ENCODE measurements around the gene SMNDC1. TPM values are rescaled to one million over a fixed set of nuclear protein-coding genes. Genes with fewer than 3 reads are reported as not detected.

The SMNDC1 gene
- total and polyA plus RNA-seq, 2 donors from 2014 or later = 12.4 to 28.6 TPM

GRCh38 chr10:110321869-110322620, 17.3 kb upstream of the SMNDC1 start:
- no peak for TF ChIP-seq CTCF (IDR thresholded peaks at IDR 0.05; ENCODE audit: borderline replicate concordance, extremely low read depth, insufficient read depth)
- intact Hi-C loops (cut with DNase I) = no loop called here
- no peak overlapping the region for H3K27ac ChIP-seq (ENCODE audit: low read depth in 2 of 2, low read length in 2 of 2)
- FAIRE-seq (no peak), DNase-seq (no peak)
- H3K9ac ChIP-seq (ENCODE audit: low read length in 3 of 3) = no peak overlapping the region
- H3K4me1 ChIP-seq (ENCODE audit: control insufficient read depth in 2 of 3, insufficient read depth in 2 of 3, low read depth in 1 of 3, low read length in 3 of 3) = no peaks in the 10 kb centered on the region
- H3K9me3 ChIP-seq (ENCODE audit: control insufficient read depth in 2 of 3, insufficient read depth in 1 of 3, low read length in 3 of 3) = no peaks in the 10 kb centered on the region
- no peaks in the 10 kb centered on the region for H3K27me3 ChIP-seq (ENCODE audit: control insufficient read depth, insufficient read depth, low read length)
- H3K4me3 ChIP-seq (ENCODE audit: low read length in 3 of 3) = no peak overlapping the region
- H3K36me3 ChIP-seq (ENCODE audit: control insufficient read depth in 2 of 3, insufficient read depth in 3 of 3, low read length in 3 of 3) = no peaks in the 10 kb centered on the region

GRCh38 chr10:110317866-110318850, 13.4 kb upstream of the SMNDC1 start:
- Histone ChIP-seq H3K36me3 (ENCODE audit: control insufficient read depth in 2 of 3, insufficient read depth in 3 of 3, low read length in 3 of 3) (no peaks in the 10 kb centered on the region), H3K4me1 (ENCODE audit: control insufficient read depth in 2 of 3, insufficient read depth in 2 of 3, low read depth in 1 of 3, low read length in 3 of 3) (no peaks in the 10 kb centered on the region), H3K27me3 (ENCODE audit: control insufficient read depth, insufficient read depth, low read length) (no peaks in the 10 kb centered on the region), H3K9ac (ENCODE audit: low read length in 3 of 3) (no peak overlapping the region), H3K4me3 (ENCODE audit: low read length in 3 of 3) (no peak overlapping the region), H3K9me3 (ENCODE audit: control insufficient read depth in 2 of 3, insufficient read depth in 1 of 3, low read length in 3 of 3) (no peaks in the 10 kb centered on the region), H3K27ac (ENCODE audit: low read depth in 2 of 2, low read length in 2 of 2) (no peak overlapping the region)
- DNase-seq = no peak
- no peak for TF ChIP-seq CTCF (IDR thresholded peaks at IDR 0.05; ENCODE audit: borderline replicate concordance, extremely low read depth, insufficient read depth)
- FAIRE-seq = no peak
- intact Hi-C loops (cut with DNase I) = no loop called here

- no peak overlapping the region for H3K9ac ChIP-seq (ENCODE audit: low read length in 3 of 3)
- no peak overlapping the region for H3K27ac ChIP-seq (ENCODE audit: low read depth in 2 of 2, low read length in 2 of 2)
- intact Hi-C loops (cut with DNase I) = loop anchor here (5.0 kb wide), 1 partner anchor 234 kb away; no protein-coding TSS in a partner anchor
- no peaks in the 10 kb centered on the region for H3K27me3 ChIP-seq (ENCODE audit: control insufficient read depth, insufficient read depth, low read length)
- H3K9me3 ChIP-seq (ENCODE audit: control insufficient read depth in 2 of 3, insufficient read depth in 1 of 3, low read length in 3 of 3) = no peaks in the 10 kb centered on the region
- no peaks in the 10 kb centered on the region for H3K4me1 ChIP-seq (ENCODE audit: control insufficient read depth in 2 of 3, insufficient read depth in 2 of 3, low read depth in 1 of 3, low read length in 3 of 3)
- no peak overlapping the region for H3K4me3 ChIP-seq (ENCODE audit: low read length in 3 of 3)
- no peak for FAIRE-seq
- no peaks in the 10 kb centered on the region for H3K36me3 ChIP-seq (ENCODE audit: control insufficient read depth in 2 of 3, insufficient read depth in 3 of 3, low read length in 3 of 3)
- no peak for TF ChIP-seq CTCF (IDR thresholded peaks at IDR 0.05; ENCODE audit: borderline replicate concordance, extremely low read depth, insufficient read depth)
- DNase-seq = no peak
Measured at GRCh38 chr10:110313674-110314073, 9.0 kb upstream of the SMNDC1 start.
